ENCODE data around the gene SHISA7.

The SHISA7 gene

GRCh38 chr19:55385724-55386492 lies 57.2 kb downstream of the SHISA7 start, which contains the start of gene RPL28:
Gene RPL28 (plus strand): TSS chr19:55385932. CDS start chr19:55386358, 426 bp downstream.
- FAIRE-seq = peak; percentile 92

GRCh38 chr19:55384920-55385723 lies 58.0 kb downstream of the SHISA7 start:
- no peak for FAIRE-seq

DNA sequence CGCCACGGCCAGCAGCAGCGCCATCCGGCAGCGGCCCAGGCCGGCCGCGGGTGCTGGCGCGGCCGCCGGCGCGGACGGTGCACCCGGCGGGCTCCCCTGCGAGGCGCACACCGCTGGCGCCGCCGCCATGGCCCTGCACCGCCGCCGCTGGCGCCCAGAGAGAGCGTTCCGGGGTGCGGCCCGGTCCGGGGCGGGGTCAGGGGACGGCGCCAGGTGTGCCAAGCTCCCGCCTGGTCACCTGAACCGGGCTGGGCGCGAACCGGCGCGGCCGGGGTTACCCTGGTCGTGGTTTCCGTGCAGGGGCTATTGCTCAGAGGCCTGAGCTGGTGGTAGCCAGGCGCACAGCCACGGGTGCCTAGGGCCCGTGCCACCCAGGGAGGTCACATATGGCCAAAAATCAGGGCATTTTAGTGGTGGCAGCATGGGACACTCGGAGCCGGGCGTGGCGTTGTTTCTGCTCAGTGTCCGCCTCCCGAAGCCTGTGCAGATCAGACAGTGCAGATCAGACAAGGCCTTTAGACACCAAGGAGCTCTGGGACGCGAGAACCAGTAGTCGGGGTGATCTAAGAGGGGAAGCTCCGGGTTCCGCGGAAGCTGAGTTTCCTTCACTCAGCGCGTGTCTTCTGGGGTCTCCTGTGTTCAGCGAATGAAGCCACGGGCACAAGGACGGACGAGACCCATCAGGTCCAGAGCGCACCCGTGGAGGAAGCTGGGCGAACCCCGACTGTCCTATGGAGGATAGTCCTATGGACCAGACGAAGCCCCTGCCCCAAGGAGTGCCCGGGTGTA lies 58.8 kb downstream of the SHISA7 start, which contains the start of gene TMEM238:
TMEM238 (minus strand) TSS at position 162 of the 789 bp plus-strand sequence; CDS start at position 129, 33 bp downstream.
- no peak for FAIRE-seq

- FAIRE-seq = no peak
These were observed 59.6 kb downstream of the SHISA7 start for GRCh38 chr19:55383279-55384130.

- FAIRE-seq = no peak
These were observed 60.5 kb downstream of the SHISA7 start for GRCh38 chr19:55382522-55383054.

GRCh38 chr19:55382013-55382412 lies 61.1 kb downstream of the SHISA7 start:
- FAIRE-seq = no peak

DNA sequence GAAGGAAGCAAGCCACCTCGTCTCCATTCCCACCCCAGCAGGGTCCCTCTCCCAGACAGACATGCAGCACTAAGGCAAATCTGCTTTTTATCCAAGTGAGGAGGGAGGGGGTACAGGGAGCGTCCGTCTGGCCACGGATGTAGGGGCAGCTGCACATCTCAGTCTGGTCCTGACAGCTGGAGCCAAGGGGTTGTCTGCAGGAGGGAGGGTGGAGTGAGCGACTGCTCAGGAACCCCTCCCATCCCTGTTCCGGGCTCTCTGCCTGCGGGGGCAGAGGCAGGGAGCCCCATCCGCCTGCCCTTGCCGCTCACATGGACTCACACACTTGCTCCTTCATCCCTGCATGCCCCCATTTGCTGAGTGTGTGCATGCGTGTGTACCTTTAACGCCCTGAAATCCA lies 63.9 kb downstream of the SHISA7 start:
- FAIRE-seq = no peak

Data from TTC549 (cell line).